WTC11 (cell line): Measurements from ENCODE around the gene IAH1. TPM values are rescaled to one million over a fixed set of nuclear protein-coding genes. Genes with fewer than 3 reads are reported as not detected.

Experiments
- ATAC-seq: fragments of 200-7000 bp; cut with Tn5 transposase; 2 replicates; pipeline ENCODE4 v1.10.0; 2021; ENCODE audit warnings: mild to moderate bottlenecking, moderate library complexity
- CTCF ChIA-PET: fragments of 300-600 bp; sonication (Branson Sonifier 250); formaldehyde crosslinking; loops from one replicate; lab custom pipeline; 2021; ENCODE audit warnings: antibody characterized with exemption; lab: Charles Lee
- POLR2A ChIA-PET: fragments of 350-600 bp; sonication (Branson Sonifier 250); formaldehyde crosslinking; loops from one replicate; lab custom pipeline; 2021; ENCODE audit warnings: antibody characterized with exemption; lab: Charles Lee
- DNase-seq: peaks from one replicate; pipeline ENCODE4 v3.0.0; 2021; ENCODE audit warnings: low spot score
- H3K27ac Mint-ChIP-seq: 2 replicates; pipeline ENCODE4 v1.8.0; 2021; ENCODE audit warnings: mixed read lengths
- H3K27me3 Mint-ChIP-seq: 2 replicates; pipeline ENCODE4 v1.8.0; 2021; ENCODE audit warnings: low read depth, mild to moderate bottlenecking, moderate library complexity, mixed read lengths
- H3K36me3 Mint-ChIP-seq: 2 replicates; pipeline ENCODE4 v1.8.0; 2021; ENCODE audit warnings: mixed read lengths
- H3K4me1 Mint-ChIP-seq: 2 replicates; pipeline ENCODE4 v1.8.0; 2022; ENCODE audit warnings: mixed read lengths
- H3K4me3 Mint-ChIP-seq: 2 replicates; pipeline ENCODE4 v1.8.0; 2021; ENCODE audit warnings: mild to moderate bottlenecking, moderate library complexity, mixed read lengths
- H3K9me3 Mint-ChIP-seq: 2 replicates; pipeline ENCODE4 v1.8.0; 2021; ENCODE audit warnings: mixed read lengths
- CREM ChIP-seq: sonication (generic); formaldehyde crosslinking; IDR thresholded peaks from 2 replicates; pipeline ENCODE4 v1.8.1; 2022; ENCODE audit warnings: mild to moderate bottlenecking, missing genetic modification reagents, moderate library complexity
- CTCF ChIP-seq: fragments of 200-600 bp; IDR thresholded peaks from 2 replicates; pipeline ENCODE4 v1.8.0; 2022; ENCODE audit warnings: antibody characterized with exemption
- ELF4 ChIP-seq: sonication (generic); formaldehyde crosslinking; IDR thresholded peaks from 2 replicates; pipeline ENCODE4 v1.8.1; 2022; ENCODE audit warnings: low read depth, mild to moderate bottlenecking, moderate library complexity, missing genetic modification reagents
- EMX1 ChIP-seq: fragments of 250-450 bp; sonication (Bioruptor Pico); IDR thresholded peaks from 2 replicates; pipeline ENCODE4 v1.8.0; 2021; ENCODE audit warnings: mild to moderate bottlenecking
- ETV6 ChIP-seq: sonication (generic); formaldehyde crosslinking; IDR thresholded peaks from 2 replicates; pipeline ENCODE4 v1.8.1; 2022; ENCODE audit warnings: mild to moderate bottlenecking, missing genetic modification reagents
- IRF1 ChIP-seq: sonication (generic); formaldehyde crosslinking; IDR thresholded peaks from 2 replicates; pipeline ENCODE4 v1.8.0; 2023; ENCODE audit warnings: missing genetic modification reagents
- JUN ChIP-seq: sonication (generic); formaldehyde crosslinking; IDR thresholded peaks from 2 replicates; pipeline ENCODE4 v1.8.0; 2023; ENCODE audit warnings: mild to moderate bottlenecking, missing genetic modification reagents
- STAT6 ChIP-seq: sonication (generic); formaldehyde crosslinking; conservative IDR thresholded peaks from 2 replicates; pipeline ENCODE4 v1.8.1; 2023; ENCODE audit warnings: mild to moderate bottlenecking, low read depth, missing genetic modification reagents, moderate library complexity
- TP53 ChIP-seq: sonication (generic); formaldehyde crosslinking; IDR thresholded peaks from 2 replicates; pipeline ENCODE4 v1.8.1; 2023; ENCODE audit warnings: mild to moderate bottlenecking, missing genetic modification reagents
- ZNF425 ChIP-seq: fragments of 250-450 bp; sonication (Bioruptor Pico); conservative IDR thresholded peaks from 2 replicates; pipeline ENCODE4 v1.9.0; 2021; ENCODE audit warnings: mild to moderate bottlenecking
- ZNF671 ChIP-seq: fragments of 250-450 bp; sonication (Bioruptor Pico); IDR thresholded peaks from 2 replicates; pipeline ENCODE4 v1.8.0; 2021; ENCODE audit warnings: mild to moderate bottlenecking
- total RNA-seq: library from RNA; stranded (reverse); gene quantifications from 3 replicates; pipeline ENCODE4 v1.2.3, GENCODE V29; 2021
- TF ChIP-seq, protein P1 (sequence below): sonication (generic); formaldehyde crosslinking; IDR thresholded peaks from 2 replicates; pipeline ENCODE4 v1.8.1; 2023; ENCODE audit warnings: mild to moderate bottlenecking, missing genetic modification reagents, borderline replicate concordance
- TF ChIP-seq, protein P2 (sequence below): sonication (generic); formaldehyde crosslinking; IDR thresholded peaks from 2 replicates; pipeline ENCODE4 v1.8.1; 2023; ENCODE audit warnings: mild to moderate bottlenecking, missing genetic modification reagents
- TF ChIP-seq, protein P3 (sequence below): sonication (generic); formaldehyde crosslinking; IDR thresholded peaks from 2 replicates; pipeline ENCODE4 v1.8.1; 2023; ENCODE audit warnings: mild to moderate bottlenecking, missing genetic modification reagents, moderate library complexity
- TF ChIP-seq, protein P4 (sequence below): sonication (generic); formaldehyde crosslinking; IDR thresholded peaks from 2 replicates; pipeline ENCODE4 v1.8.1; 2022; ENCODE audit warnings: mild to moderate bottlenecking, missing genetic modification reagents, moderate library complexity, borderline replicate concordance

The IAH1 gene
- total RNA-seq, 1 experiment from 2014 or later, result 14.4 TPM

- ChIA-PET CTCF (no interaction called here), POLR2A (interaction anchor here (1.1 kb wide), 1 partner anchor 11 kb away, joined by 3 read pairs; no protein-coding TSS in a partner anchor)
- Mint-ChIP-seq H3K4me1 (no peaks in the 10 kb centered on the region), H3K36me3 (peaks cover 35% of the 10 kb centered on the region), H3K9me3 (no peaks in the 10 kb centered on the region), H3K27ac (no peak overlapping the region), H3K4me3 (no peak overlapping the region), H3K27me3 (no peaks in the 10 kb centered on the region)
- DNase-seq (no peak), ATAC-seq (no peak)
- TF ChIP-seq, protein P1, sequence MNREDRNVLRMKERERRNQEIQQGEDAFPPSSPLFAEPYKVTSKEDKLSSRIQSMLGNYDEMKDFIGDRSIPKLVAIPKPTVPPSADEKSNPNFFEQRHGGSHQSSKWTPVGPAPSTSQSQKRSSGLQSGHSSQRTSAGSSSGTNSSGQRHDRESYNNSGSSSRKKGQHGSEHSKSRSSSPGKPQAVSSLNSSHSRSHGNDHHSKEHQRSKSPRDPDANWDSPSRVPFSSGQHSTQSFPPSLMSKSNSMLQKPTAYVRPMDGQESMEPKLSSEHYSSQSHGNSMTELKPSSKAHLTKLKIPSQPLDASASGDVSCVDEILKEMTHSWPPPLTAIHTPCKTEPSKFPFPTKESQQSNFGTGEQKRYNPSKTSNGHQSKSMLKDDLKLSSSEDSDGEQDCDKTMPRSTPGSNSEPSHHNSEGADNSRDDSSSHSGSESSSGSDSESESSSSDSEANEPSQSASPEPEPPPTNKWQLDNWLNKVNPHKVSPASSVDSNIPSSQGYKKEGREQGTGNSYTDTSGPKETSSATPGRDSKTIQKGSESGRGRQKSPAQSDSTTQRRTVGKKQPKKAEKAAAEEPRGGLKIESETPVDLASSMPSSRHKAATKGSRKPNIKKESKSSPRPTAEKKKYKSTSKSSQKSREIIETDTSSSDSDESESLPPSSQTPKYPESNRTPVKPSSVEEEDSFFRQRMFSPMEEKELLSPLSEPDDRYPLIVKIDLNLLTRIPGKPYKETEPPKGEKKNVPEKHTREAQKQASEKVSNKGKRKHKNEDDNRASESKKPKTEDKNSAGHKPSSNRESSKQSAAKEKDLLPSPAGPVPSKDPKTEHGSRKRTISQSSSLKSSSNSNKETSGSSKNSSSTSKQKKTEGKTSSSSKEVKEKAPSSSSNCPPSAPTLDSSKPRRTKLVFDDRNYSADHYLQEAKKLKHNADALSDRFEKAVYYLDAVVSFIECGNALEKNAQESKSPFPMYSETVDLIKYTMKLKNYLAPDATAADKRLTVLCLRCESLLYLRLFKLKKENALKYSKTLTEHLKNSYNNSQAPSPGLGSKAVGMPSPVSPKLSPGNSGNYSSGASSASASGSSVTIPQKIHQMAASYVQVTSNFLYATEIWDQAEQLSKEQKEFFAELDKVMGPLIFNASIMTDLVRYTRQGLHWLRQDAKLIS, result no peak
- no peak for TF ChIP-seq JUN (CRISPR knock-in tag)
- no peak for TF ChIP-seq ZNF425 (CRISPR knock-in tag)
- TF ChIP-seq CREM (CRISPR knock-in tag), result no peak
- no peak for TF ChIP-seq ETV6 (CRISPR knock-in tag)
- TF ChIP-seq ELF4, result no peak
- TF ChIP-seq STAT6 (CRISPR knock-in tag), result no peak
- TF ChIP-seq, protein P2, sequence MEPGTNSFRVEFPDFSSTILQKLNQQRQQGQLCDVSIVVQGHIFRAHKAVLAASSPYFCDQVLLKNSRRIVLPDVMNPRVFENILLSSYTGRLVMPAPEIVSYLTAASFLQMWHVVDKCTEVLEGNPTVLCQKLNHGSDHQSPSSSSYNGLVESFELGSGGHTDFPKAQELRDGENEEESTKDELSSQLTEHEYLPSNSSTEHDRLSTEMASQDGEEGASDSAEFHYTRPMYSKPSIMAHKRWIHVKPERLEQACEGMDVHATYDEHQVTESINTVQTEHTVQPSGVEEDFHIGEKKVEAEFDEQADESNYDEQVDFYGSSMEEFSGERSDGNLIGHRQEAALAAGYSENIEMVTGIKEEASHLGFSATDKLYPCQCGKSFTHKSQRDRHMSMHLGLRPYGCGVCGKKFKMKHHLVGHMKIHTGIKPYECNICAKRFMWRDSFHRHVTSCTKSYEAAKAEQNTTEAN, result no peak
- TF ChIP-seq, protein P3, sequence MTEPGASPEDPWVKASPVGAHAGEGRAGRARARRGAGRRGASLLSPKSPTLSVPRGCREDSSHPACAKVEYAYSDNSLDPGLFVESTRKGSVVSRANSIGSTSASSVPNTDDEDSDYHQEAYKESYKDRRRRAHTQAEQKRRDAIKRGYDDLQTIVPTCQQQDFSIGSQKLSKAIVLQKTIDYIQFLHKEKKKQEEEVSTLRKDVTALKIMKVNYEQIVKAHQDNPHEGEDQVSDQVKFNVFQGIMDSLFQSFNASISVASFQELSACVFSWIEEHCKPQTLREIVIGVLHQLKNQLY (CRISPR knock-in tag), result no peak
- TF ChIP-seq CTCF, result no peak
- TF ChIP-seq EMX1 (CRISPR knock-in tag), result no peak
- no peak for TF ChIP-seq TP53
- TF ChIP-seq, protein P4, sequence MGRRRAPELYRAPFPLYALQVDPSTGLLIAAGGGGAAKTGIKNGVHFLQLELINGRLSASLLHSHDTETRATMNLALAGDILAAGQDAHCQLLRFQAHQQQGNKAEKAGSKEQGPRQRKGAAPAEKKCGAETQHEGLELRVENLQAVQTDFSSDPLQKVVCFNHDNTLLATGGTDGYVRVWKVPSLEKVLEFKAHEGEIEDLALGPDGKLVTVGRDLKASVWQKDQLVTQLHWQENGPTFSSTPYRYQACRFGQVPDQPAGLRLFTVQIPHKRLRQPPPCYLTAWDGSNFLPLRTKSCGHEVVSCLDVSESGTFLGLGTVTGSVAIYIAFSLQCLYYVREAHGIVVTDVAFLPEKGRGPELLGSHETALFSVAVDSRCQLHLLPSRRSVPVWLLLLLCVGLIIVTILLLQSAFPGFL (CRISPR knock-in tag), result no peak
- no peak for TF ChIP-seq ZNF671 (CRISPR knock-in tag)
- TF ChIP-seq IRF1 (CRISPR knock-in tag), result no peak
These were observed 10.2 kb downstream of the IAH1 start for GRCh38 chr2:9484533-9484932.
